AG04450 (cell line): ENCODE data around the gene SLC22A17. TPM values are rescaled to one million over a fixed set of nuclear protein-coding genes. Genes with fewer than 3 reads are reported as not detected.

Experiments used
- CTCF ChIA-PET: fragments of 300-600, 350-600 bp; formaldehyde crosslinking; extraction: SDS; loops from one replicate; lab custom pipeline; 2022; ENCODE audit warnings: antibody characterized with exemption, inconsistent platforms; lab: Charles Lee
- POLR2A ChIA-PET: fragments of 350-600 bp; formaldehyde crosslinking; extraction: SDS; loops from one replicate; lab custom pipeline; 2021; ENCODE audit warnings: antibody characterized with exemption, inconsistent platforms; lab: Yijun Ruan, JAX
- DNase-seq: peaks from one replicate; pipeline ENCODE4 v3.0.0-alpha.2; 2011; ENCODE audit warnings: low read depth, low spot score
- H3K27ac ChIP-seq: one replicate; pipeline ENCODE4 v1.5.1; 2012; ENCODE audit warnings: low read depth, low read length, control low read depth
- H3K27me3 ChIP-seq: one replicate; pipeline ENCODE4 v1.6.0; 2012; ENCODE audit warnings: low read length; ENCODE audit not compliant: control insufficient read depth, insufficient read depth
- H3K4me3 ChIP-seq: 2 replicates; pipeline ENCODE4 v1.5.1; 2011; ENCODE audit warnings: mild to moderate bottlenecking, low read depth, low read length, control low read depth
- H3K9me3 ChIP-seq: 2 replicates; pipeline ENCODE4 v1.5.1; 2012; ENCODE audit warnings: low read length; ENCODE audit not compliant: control insufficient read depth, insufficient read depth
- CTCF ChIP-seq: IDR thresholded peaks from 2 replicates; pipeline ENCODE4 v1.5.1; 2011; ENCODE audit warnings: low read depth, low read length, control low read depth, inconsistent platforms
- polyA plus RNA-seq: library from polyadenylated mRNA; depleted of rRNA; stranded (reverse); fragments of >200 nt; gene quantifications from 2 replicates; pipeline ENCODE4 v1.2.3, GENCODE V29; 2011

Gene SLC22A17
- polyA plus RNA-seq, 1 experiment = 17.4 TPM

GRCh38 chr14:23371865-23372264 lies 19.2 kb upstream of the SLC22A17 start:
- Histone ChIP-seq H3K9me3 (no peaks in the 10 kb centered on the region), H3K27me3 (peaks cover 26% of the 10 kb centered on the region), H3K4me3 (no peak overlapping the region), H3K27ac (no peak overlapping the region)
- ChIA-PET POLR2A (no interaction called here), CTCF (no interaction called here)
- no peak for TF ChIP-seq CTCF
- no peak for DNase-seq

GRCh38 chr14:23370221-23370620 lies 17.5 kb upstream of the SLC22A17 start:
- no peak overlapping the region for H3K27ac ChIP-seq
- H3K4me3 ChIP-seq = no peak overlapping the region
- TF ChIP-seq CTCF = no peak
- DNase-seq = no peak
- ChIA-PET POLR2A (interaction anchor here (0.5 kb wide), 1 partner anchor 218 kb away, joined by 3 read pairs; no protein-coding TSS in a partner anchor), CTCF (interaction anchor here (0.7 to 6.1 kb wide), 2 partner anchors 9 to 249 kb away, joined by 4 to 48 read pairs; no protein-coding TSS in a partner anchor)
- H3K9me3 ChIP-seq = no peaks in the 10 kb centered on the region
- peaks cover 25% of the 10 kb centered on the region for H3K27me3 ChIP-seq

GRCh38 chr14:23366426-23366921 lies 13.8 kb upstream of the SLC22A17 start:
- peak; percentile 24 for DNase-seq
- no peaks in the 10 kb centered on the region; the same call in 1 of the 2 replicates for H3K9me3 ChIP-seq
- peak overlapping the region; percentile 69 for H3K4me3 ChIP-seq
- POLR2A ChIA-PET = interaction anchor here (0.8 to 1.6 kb wide), 3 partner anchors 14 to 44 kb away, joined by 3 to 10 read pairs (median 3); partner anchors contain the start of gene SLC22A17
- no peak for TF ChIP-seq CTCF
- H3K27me3 ChIP-seq = peaks cover 16% of the 10 kb centered on the region
- peak overlapping the region; percentile 68 for H3K27ac ChIP-seq
- CTCF ChIA-PET = interaction anchor here (0.6 to 6.1 kb wide), 2 partner anchors 13 to 15 kb away, joined by 3 to 48 read pairs; no protein-coding TSS in a partner anchor

- H3K27me3 ChIP-seq = peaks cover 10% of the 10 kb centered on the region
- POLR2A ChIA-PET = interaction anchor here (0.8 to 1.6 kb wide), 3 partner anchors 13 to 43 kb away, joined by 3 to 10 read pairs (median 3); partner anchors contain the start of gene SLC22A17
- H3K27ac ChIP-seq = peak overlapping the region; percentile 70
- H3K4me3 ChIP-seq = peak overlapping the region; percentile 69
- TF ChIP-seq CTCF = no peak
- CTCF ChIA-PET = interaction anchor here (6.1 kb wide), 1 partner anchor 13 kb away, joined by 48 read pairs; no protein-coding TSS in a partner anchor
- no peaks in the 10 kb centered on the region; the same call in 1 of the 2 replicates for H3K9me3 ChIP-seq
- no peak for DNase-seq
Measured at GRCh38 chr14:23365732-23366425, 13.2 kb upstream of the SLC22A17 start.
